ENCODE data around the gene NISCH.

DNA sequence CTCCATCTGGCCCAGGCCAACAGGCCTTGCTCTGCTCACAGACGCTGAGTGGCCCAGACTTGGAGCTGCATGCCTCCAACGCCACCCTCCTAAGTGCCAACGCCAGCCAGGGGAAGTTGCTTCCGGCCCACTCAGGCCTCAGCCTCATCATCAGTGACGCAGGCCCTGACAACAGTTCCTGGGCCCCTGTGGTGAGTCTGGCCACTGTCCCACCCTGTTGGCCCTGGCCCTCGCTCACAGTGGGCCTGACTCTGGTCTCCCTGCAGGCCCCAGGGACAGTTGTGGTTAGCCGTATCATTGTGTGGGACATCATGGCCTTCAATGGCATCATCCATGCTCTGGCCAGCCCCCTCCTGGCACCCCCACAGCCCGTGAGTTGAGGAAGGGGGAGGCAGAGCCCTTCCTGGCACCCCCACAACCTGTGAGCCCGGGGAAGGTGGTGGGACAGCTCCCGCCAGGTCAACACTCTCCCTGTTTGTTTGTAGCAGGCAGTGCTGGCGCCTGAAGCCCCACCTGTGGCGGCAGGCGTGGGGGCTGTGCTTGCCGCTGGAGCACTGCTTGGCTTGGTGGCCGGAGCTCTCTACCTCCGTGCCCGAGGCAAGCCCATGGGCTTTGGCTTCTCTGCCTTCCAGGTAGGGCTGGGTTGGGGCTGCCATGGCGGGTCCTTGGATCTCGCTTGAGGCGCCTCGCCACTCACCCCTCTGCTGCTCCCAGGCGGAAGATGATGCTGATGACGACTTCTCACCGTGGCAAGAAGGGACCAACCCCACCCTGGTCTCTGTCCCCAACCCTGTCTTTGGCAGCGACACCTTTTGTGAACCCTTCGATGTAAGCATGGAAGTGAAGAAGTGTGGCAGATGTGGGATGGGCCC, 68.2 kb downstream of the NISCH start:
- TF ChIP-seq, protein P1, sequence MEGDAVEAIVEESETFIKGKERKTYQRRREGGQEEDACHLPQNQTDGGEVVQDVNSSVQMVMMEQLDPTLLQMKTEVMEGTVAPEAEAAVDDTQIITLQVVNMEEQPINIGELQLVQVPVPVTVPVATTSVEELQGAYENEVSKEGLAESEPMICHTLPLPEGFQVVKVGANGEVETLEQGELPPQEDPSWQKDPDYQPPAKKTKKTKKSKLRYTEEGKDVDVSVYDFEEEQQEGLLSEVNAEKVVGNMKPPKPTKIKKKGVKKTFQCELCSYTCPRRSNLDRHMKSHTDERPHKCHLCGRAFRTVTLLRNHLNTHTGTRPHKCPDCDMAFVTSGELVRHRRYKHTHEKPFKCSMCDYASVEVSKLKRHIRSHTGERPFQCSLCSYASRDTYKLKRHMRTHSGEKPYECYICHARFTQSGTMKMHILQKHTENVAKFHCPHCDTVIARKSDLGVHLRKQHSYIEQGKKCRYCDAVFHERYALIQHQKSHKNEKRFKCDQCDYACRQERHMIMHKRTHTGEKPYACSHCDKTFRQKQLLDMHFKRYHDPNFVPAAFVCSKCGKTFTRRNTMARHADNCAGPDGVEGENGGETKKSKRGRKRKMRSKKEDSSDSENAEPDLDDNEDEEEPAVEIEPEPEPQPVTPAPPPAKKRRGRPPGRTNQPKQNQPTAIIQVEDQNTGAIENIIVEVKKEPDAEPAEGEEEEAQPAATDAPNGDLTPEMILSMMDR (IDR thresholded peaks at IDR 0.05; ENCODE audit: low read depth, low read length) = no peak
- no peak for TF ChIP-seq EZH2phosphoT487 (IDR thresholded peaks at IDR 0.05; ENCODE audit: low read depth)

Data from OCI-LY3 (cell line).